ENCODE measurements around the gene CCDC146. TPM values are rescaled to one million over a fixed set of nuclear protein-coding genes. Genes with fewer than 3 reads are reported as not detected.

Gene CCDC146
- total RNA-seq, 1 donor from 2014 or later = 4.5 TPM

- Mint-ChIP-seq H3K4me3 (ENCODE audit: unreplicated experiment) (no peak overlapping the region), H3K4me1 (ENCODE audit: unreplicated experiment) (peaks cover 6% of the 10 kb centered on the region), H3K9me3 (ENCODE audit: unreplicated experiment) (no peaks in the 10 kb centered on the region), H3K27me3 (ENCODE audit: unreplicated experiment) (no peaks in the 10 kb centered on the region), H3K36me3 (ENCODE audit: low read depth, unreplicated experiment) (no peaks in the 10 kb centered on the region), H3K27ac (ENCODE audit: unreplicated experiment) (no peak overlapping the region)
- no peak for DNase-seq (ENCODE audit: low spot score)
- TF ChIP-seq, protein P1, sequence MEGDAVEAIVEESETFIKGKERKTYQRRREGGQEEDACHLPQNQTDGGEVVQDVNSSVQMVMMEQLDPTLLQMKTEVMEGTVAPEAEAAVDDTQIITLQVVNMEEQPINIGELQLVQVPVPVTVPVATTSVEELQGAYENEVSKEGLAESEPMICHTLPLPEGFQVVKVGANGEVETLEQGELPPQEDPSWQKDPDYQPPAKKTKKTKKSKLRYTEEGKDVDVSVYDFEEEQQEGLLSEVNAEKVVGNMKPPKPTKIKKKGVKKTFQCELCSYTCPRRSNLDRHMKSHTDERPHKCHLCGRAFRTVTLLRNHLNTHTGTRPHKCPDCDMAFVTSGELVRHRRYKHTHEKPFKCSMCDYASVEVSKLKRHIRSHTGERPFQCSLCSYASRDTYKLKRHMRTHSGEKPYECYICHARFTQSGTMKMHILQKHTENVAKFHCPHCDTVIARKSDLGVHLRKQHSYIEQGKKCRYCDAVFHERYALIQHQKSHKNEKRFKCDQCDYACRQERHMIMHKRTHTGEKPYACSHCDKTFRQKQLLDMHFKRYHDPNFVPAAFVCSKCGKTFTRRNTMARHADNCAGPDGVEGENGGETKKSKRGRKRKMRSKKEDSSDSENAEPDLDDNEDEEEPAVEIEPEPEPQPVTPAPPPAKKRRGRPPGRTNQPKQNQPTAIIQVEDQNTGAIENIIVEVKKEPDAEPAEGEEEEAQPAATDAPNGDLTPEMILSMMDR (IDR thresholded peaks at IDR 0.05; ENCODE audit: unreplicated experiment) = no peak
Measured at GRCh38 chr7:77310982-77311381, 188.6 kb downstream of the CCDC146 start.

DNA sequence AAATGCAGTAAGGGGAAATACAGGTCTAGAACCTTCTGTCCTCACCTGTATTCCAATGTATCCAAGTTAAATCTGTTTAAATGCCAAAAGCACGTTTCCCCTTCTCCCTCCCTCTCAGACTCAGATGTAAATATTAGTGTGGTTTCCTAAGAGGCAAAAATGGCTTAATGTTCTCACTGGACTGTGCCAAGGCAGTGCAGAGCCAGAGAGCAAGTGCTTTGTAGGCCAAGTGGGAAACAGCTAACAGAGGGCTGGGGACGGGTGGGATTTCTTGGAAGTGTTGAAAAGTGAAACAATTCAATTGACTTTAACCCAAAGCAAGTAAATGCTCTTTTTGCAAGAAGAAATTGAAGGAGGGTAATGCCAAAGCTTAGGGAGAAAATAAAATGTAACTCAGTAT is 190.7 kb downstream of the CCDC146 start:
- no peaks in the 10 kb centered on the region for H3K27me3 Mint-ChIP-seq (ENCODE audit: unreplicated experiment)
- TF ChIP-seq, protein P1 (IDR thresholded peaks at IDR 0.05; ENCODE audit: unreplicated experiment) = no peak

DNA sequence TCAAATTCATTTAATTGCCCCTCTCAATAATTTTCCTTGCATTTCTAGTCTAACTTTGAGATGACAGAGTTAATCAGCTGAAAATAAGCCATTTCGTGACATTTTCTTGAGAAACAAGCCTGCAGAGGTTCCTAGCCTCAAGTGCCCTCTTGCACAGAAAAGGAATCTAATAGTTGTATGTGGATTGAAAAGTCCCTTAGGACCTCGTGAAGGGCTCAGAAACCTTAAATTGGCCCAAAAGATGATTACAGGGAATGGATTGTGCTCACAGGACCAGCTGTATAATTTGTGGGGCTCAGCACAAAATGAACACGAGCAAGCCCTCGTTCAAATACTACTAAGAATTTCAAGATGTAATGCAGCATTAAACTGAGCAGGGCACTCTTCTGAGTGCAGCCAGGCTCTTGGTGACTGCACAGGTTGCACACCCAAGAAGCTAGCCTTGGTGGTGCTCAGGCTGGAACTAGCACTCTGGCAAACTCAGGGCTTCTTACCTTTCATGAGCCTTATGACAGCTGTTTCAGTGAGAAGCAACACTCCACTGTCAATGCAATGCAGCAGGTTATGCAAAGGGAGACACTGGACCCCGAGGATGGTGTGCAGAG is 191.6 kb downstream of the CCDC146 start:
- Mint-ChIP-seq H3K36me3 (ENCODE audit: low read depth, unreplicated experiment) (no peaks in the 10 kb centered on the region), H3K4me3 (ENCODE audit: unreplicated experiment) (no peak overlapping the region)
- TF ChIP-seq, protein P1 (IDR thresholded peaks at IDR 0.05; ENCODE audit: unreplicated experiment) = no peak

More for the DNA sequence above, 190.7 kb downstream of the CCDC146 start:
- Mint-ChIP-seq H3K9me3 (ENCODE audit: unreplicated experiment) (no peaks in the 10 kb centered on the region), H3K27ac (ENCODE audit: unreplicated experiment) (no peak overlapping the region), H3K4me1 (ENCODE audit: unreplicated experiment) (no peaks in the 10 kb centered on the region), H3K36me3 (ENCODE audit: low read depth, unreplicated experiment) (no peaks in the 10 kb centered on the region), H3K4me3 (ENCODE audit: unreplicated experiment) (no peak overlapping the region)
- DNase-seq (ENCODE audit: low spot score) = no peak

GRCh38 chr7:77315182-77315591 is 192.8 kb downstream of the CCDC146 start:
- Mint-ChIP-seq H3K9me3 (ENCODE audit: unreplicated experiment) (no peaks in the 10 kb centered on the region), H3K36me3 (ENCODE audit: low read depth, unreplicated experiment) (no peaks in the 10 kb centered on the region), H3K4me1 (ENCODE audit: unreplicated experiment) (no peaks in the 10 kb centered on the region), H3K27ac (ENCODE audit: unreplicated experiment) (no peak overlapping the region), H3K27me3 (ENCODE audit: unreplicated experiment) (no peaks in the 10 kb centered on the region), H3K4me3 (ENCODE audit: unreplicated experiment) (no peak overlapping the region)
- DNase-seq (ENCODE audit: low spot score) = no peak
- TF ChIP-seq, protein P1 (IDR thresholded peaks at IDR 0.05; ENCODE audit: unreplicated experiment) = no peak

More for the DNA sequence above, 191.6 kb downstream of the CCDC146 start:
- no peak for DNase-seq (ENCODE audit: low spot score)
- Mint-ChIP-seq H3K4me1 (ENCODE audit: unreplicated experiment) (no peaks in the 10 kb centered on the region), H3K9me3 (ENCODE audit: unreplicated experiment) (no peaks in the 10 kb centered on the region), H3K27me3 (ENCODE audit: unreplicated experiment) (no peaks in the 10 kb centered on the region), H3K27ac (ENCODE audit: unreplicated experiment) (no peak overlapping the region)

DNA sequence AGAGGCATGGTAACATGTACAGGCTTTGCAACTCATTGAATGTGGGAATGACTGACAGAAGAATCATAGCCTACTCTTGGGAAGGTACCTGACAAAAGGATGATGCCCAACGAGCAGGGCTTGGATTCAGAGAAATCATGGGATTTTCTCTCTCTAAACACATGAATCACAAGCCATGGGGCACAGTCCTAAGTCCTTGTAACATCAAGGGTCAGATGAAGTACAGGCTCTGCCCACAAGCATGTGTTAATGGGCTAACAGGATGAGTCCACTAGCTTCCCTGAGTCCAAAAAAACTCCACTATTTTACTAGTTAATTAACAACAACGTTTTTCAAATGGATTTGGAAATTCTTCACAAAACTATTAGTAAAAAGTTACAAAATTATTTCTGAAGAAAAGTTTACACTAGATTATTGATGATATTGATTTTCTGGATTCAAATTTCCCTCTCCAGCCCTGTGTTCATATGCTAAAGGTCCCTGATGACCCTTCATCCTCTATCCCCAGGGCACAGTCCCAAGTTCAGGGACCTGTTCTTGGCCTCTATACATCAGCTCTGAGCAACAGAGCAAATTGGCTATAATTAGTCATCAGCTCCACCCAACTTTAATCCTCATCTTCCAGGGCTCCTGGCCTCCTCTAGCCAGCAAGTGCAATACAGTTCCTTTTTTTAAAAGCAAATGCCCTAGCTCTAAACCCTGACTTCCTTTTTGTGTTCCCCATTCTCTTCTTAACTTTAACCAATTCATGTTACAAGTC is 194.0 kb downstream of the CCDC146 start:
- Mint-ChIP-seq H3K9me3 (ENCODE audit: unreplicated experiment) (no peaks in the 10 kb centered on the region), H3K27ac (ENCODE audit: unreplicated experiment) (no peak overlapping the region), H3K27me3 (ENCODE audit: unreplicated experiment) (no peaks in the 10 kb centered on the region), H3K36me3 (ENCODE audit: low read depth, unreplicated experiment) (no peaks in the 10 kb centered on the region), H3K4me3 (ENCODE audit: unreplicated experiment) (no peak overlapping the region), H3K4me1 (ENCODE audit: unreplicated experiment) (no peaks in the 10 kb centered on the region)
- no peak for DNase-seq (ENCODE audit: low spot score)
- TF ChIP-seq, protein P1 (IDR thresholded peaks at IDR 0.05; ENCODE audit: unreplicated experiment) = no peak
